Left colon (tissue), 2 donors: ENCODE data around the gene ZMYND11. TPM values are rescaled to one million over a fixed set of nuclear protein-coding genes. Genes with fewer than 3 reads are reported as not detected.
A peak's percentile ranks its signal among the peaks of the same experiment; 100 is the strongest.
"Not testable (repeated sequence)": the region's sequence is repeated elsewhere in the genome, so short reads cannot be mapped to it uniquely, and the experiment has no call there.

Experiments
- ATAC-seq: fragments of 200-7000 bp; cut with Tn5 transposase; one replicate; pipeline ENCODE4 v1.9.1; 2020; ENCODE audit warnings: mild to moderate bottlenecking, moderate library complexity
- DNase-seq, 2 donors: peaks; one replicate each; pipeline ENCODE4 v3.0.0-alpha.2; 2020
- intact Hi-C, 2 donors: fragments of 100-400 bp; cut with DNase I in 1 of 2; cut with micrococcal nuclease in 1 of 2; formaldehyde crosslinking; loops; one replicate each; pipeline versions ENCODE4 v1.11.2 to v1.14.0; 2022; cut with DNase I, micrococcal nuclease
- total RNA-seq, 2 donors: library from RNA; stranded (reverse); fragmentation: NEBNext Ultra II Directional; extraction: Animal tissue kit (Norgen Biotek cat#: 25700); gene quantifications; one replicate each; pipeline ENCODE4 v1.2.1, GENCODE V29; 2021
- donor health status: DM: no; HTN: no; CAD: no.
- donor health status: DM: yes; HTN: yes; CAD: no.

ZMYND11 gene
- total RNA-seq, 2 donors from 2014 or later: 42.7 to 54.9 TPM

DNA sequence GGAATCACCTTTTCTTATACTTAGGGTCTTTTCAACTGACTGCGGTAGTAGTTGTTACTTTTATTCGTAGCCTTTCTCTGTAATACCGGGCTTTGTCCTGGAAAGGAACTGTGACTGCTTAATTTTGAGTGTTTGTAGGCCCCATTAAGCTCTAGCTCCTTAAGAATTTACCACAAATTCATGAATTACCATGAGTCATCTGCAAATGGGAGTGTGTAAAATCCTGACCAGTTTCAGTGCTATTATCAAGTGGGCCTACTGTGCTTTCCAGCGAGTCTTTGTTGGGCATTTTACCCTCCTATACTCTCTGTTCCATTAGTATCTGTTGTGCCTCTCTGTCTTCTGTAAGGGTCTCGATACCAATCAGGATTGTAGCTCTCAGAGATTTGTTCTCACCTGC is 49.7 kb downstream of the ZMYND11 start:
- ATAC-seq: no peak
- DNase-seq: no peak
- intact Hi-C loops: no loop called here

DNA sequence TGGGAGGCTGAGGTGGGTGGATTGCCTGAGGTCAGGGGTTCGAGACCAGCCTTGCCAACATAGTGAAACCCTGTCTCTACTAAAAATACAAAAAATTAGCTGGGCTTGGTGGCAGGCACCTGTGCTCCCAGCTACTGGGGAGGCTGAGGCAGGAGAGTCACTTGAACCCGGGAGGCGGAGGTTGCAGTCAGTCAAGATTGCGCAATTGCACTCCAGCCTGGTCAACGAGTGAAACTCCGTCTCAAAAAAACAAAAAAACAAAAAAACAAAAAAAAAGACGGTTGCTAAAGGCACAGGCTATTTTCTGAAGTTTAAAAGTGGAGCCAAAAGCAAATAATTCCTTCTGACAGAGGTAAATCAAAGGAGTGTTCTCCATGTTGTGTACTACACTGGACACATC is 50.3 kb downstream of the ZMYND11 start:
- intact Hi-C loops, DNase-seq, ATAC-seq: not testable (repeated sequence)

DNA sequence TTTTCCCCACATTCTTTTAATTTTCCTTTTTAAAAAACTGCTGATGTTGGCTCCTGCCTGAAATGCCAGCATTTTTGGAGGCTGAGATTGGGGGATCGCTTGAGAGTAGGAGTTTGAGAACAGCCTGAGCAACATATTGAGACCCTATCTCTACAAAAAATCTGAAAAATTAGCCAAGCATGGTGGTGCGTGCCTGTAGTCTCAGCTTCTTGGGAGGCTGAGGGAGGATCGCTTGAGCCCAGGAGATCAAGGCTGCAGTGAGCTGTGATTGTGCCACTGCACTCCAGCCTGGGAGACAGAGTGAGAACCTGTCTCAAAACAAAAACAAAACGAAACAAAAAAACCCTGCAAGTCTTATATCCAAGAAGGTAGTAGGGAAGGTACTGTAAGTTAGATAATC is 51.7 kb downstream of the ZMYND11 start:
- intact Hi-C loops: no loop called here
- ATAC-seq (no peak), DNase-seq (no peak)

DNA sequence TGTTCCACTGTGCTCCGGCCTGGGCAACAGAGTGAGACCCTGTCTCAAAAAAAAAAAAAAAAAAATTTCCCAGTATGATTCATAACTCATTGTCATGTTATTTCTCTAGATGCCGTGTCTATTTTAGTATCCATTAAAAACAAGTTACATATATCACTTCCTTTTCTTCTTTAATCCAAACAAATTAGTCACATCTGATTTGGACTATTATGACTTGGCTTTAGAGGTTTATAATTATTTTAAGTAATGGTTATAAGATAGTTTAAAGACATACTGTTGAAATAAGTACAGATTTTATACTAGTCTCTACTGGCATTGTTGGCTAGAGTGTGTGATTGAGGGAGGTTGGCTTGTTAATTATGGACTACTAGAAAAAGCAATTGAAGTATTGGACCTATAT is 53.3 kb downstream of the ZMYND11 start:
- intact Hi-C loops: no loop called here
- DNase-seq: no peak
- no peak for ATAC-seq

DNA sequence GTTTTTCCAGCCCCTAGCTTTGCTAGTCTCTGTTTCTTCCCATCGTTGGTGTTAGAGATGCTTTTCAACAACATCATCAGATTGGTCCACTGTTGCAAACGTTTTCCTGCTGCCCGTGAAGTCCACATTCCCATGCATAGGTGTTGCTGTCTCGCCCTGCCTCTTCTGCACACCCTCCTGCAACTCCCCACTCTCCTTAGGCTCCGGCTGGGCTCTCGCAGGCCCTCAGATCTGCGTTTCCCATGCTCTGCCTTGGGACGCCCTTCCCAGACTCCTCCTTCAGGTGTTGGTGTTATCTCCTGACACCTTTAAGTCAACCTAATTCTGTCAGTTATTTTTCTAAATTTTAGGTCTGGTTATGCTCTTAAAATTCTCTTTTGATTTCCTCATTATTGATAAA is 55.0 kb downstream of the ZMYND11 start:
- no peak for DNase-seq
- intact Hi-C loops: no loop called here
- no peak for ATAC-seq

DNA sequence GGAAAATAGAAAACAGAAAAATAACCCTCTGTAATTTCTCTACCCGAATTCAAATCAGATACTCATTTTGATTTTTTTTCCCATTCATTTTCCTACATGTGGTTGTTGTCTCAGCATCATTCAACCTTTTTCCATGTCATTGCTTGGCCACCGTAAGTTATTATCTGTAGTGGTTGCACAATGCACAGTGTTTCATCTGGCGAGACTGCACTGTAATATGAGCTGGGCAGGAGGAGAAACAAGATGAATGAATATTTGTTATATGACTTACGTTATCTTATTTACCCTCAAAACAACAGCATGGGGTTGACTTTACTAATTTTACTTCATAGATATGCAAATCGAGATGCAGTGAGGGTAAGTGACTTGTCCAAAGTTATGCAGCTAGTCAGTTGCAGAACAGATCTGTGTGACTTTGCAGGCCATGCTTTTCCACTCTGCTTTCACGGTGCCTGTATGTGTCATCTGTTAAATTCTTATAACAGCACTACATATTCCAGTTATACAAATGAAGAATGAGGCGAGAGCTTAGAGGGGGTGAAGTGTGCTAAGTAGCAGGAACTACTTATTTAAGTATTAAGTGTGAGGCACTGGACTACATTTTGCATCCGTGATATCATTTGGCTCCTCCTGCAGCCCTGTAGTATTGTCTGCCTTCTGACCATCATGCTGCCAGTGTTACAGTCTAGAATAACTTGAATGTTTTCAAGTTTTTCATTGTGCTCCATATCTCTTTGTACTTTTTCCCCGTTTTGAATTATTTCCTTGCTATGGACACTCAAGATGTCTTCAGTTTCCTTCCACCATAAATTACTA is 56.7 kb downstream of the ZMYND11 start:
- no peak for DNase-seq
- no peak for ATAC-seq
- intact Hi-C loops: no loop called here

DNA sequence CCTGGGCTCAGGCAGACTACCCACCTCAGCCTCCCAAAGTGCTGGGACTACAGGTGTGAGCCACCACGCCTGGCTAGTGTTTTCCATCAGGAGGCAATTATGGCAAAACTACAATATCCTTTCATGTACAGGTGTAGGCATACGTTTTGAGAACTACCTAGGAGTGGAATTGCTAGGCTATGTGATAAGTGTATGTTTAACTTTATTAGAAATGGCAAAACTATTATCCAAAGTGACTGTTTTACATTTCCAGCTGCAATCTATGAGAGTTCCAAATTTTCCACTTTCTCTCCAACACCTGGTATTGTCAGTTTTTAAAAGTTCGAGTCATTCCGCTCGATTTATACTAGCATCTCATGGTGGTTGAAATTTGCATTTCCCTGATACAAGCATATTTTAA is 59.0 kb downstream of the ZMYND11 start:
- DNase-seq: no peak
- intact Hi-C loops: no loop called here

DNA sequence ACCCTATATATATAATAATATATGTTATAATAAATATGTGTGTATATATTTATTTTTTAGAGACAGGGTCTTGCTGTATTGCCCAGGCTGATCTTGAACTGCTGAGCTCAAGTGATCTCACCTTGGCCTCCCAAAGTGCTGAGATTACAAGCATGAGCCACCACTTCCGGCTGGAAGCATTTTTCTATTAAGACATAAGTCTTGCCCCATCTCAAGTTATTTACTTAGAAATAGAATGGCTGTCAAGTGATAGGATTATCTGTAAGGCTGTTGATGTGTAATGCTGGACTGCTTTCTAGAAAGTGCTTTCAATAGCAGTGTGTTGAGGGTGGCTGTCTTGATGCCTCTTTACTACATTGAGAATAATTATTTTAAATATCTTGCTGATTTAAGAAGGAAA is 65.2 kb downstream of the ZMYND11 start:
- ATAC-seq (no peak), DNase-seq (no peak)
- intact Hi-C loops: no loop called here

More for the DNA sequence above, 59.0 kb downstream of the ZMYND11 start:
- no peak for ATAC-seq

DNA sequence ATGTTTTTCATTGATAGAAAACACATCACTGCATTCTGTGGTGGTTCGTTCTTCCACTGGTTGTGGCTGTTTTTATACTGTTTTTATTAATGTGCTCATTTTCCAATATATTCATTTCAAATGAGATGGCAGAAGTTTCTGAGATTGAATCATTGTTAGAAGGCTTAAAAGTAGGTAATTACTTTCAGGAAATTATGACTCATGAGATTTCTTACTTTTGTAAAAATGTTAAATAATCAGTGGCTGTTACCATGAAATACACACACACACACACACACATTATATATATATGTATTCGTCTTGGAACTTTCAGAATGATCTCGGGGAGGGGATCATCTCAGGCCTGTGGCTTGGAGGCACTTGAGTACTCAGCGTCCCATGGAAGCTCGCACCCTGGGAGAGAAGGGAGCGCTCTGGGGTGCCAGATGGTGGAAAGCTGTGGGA is 66.1 kb downstream of the ZMYND11 start:
- intact Hi-C loops: no loop called here
- no peak for ATAC-seq
- DNase-seq: no peak

DNA sequence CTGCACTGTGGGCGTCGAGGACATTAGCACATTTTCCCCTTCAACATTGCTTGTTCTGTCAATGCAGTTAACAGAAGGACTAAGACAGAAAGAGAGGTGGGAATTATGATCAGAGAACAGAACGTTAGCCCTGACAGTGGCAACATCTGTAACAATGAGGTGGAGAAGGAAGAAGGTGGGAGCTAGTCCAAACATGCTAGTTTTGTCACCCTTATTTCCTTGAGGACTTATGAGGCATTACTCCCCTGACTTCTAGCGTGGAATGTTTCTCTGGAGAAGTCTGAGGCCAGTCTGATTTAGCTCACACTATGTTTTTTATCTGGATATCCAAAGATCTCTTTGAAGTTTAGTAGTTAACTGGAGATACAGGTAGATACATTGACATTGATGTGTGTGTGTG is 73.4 kb downstream of the ZMYND11 start:
- intact Hi-C loops: no loop called here
- ATAC-seq: no peak
- DNase-seq: no peak

DNA sequence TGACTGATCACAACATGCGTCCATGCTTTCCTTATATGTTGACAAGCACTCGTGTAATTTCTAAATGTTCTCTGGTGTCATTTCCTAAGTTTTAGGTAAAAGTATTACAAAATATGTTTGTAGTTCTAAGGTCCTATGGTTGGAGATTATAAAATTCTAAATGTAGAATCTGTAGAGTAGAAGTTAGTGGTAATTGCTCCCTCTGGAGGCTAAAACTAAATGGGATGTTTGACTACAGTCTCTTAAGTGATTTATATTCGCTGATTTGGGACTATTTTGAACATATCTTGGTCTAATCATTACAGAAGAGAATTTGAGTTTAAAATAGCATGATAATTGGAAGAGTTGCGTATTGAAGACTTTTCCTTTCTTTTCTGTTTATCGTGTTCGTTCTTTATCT is 74.1 kb downstream of the ZMYND11 start:
- no peak for DNase-seq
- intact Hi-C loops: no loop called here
- no peak for ATAC-seq

DNA sequence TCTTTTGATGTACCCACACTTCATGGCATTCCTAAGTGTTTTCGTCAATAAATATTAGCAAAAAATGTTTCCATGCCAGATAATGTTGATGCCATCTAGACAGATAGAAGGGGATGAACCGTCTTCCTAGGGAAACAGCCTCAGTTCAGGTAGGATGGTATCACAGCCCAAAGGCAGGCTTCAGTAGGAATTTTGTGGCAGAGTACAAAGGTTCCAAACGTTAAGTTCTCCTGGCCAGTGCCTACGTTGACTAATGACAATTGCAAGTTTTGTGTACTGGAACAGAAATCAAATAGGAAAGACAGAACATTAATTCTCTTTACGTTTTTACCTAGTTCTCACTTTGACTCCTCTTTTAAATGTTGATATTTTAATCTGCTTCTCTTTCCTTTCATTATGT is 75.0 kb downstream of the ZMYND11 start:
- DNase-seq: no peak
- intact Hi-C loops: no loop called here
- no peak for ATAC-seq

DNA sequence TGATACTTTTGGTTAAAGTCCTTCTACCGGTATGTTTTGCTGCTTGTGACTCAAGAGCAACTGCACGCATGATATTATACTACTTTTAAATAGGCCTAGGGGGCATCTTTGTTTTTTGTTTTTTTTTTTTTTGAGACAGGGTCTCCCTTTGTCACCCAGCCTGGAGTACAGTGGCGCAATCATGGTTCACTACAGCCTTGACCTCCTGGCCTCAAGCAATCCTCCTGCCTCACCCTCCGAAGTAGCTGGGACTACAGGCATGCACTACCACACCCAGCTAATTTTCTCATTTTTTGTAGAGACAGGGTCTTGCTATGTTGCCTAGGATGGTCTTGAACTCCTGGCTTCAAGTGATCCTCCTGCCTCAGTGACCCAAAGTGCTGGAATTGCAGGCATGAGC is 80.2 kb downstream of the ZMYND11 start:
- DNase-seq (no peak), ATAC-seq (no peak)
- intact Hi-C loops: no loop called here

DNA sequence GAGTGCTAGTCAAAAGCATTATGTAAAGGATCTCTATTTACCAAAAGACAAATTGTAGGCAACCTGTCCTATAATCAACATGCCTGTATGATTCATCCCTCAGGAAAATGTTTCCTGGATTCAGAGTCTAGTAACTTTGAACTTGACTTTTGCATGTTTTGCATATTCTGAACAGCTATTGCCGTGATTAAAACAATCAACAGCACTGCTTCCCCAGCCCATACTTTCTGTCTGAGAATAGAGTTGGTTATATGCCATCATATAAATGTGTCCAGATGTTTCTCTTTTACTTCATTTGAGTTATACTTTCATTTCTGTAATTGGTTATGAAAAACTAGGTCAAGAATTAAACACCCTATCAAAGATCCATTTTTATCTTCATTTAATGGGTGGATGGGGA is 83.5 kb downstream of the ZMYND11 start:
- ATAC-seq (peak; percentile 58), DNase-seq (no peak)
- intact Hi-C loops: no loop called here

DNA sequence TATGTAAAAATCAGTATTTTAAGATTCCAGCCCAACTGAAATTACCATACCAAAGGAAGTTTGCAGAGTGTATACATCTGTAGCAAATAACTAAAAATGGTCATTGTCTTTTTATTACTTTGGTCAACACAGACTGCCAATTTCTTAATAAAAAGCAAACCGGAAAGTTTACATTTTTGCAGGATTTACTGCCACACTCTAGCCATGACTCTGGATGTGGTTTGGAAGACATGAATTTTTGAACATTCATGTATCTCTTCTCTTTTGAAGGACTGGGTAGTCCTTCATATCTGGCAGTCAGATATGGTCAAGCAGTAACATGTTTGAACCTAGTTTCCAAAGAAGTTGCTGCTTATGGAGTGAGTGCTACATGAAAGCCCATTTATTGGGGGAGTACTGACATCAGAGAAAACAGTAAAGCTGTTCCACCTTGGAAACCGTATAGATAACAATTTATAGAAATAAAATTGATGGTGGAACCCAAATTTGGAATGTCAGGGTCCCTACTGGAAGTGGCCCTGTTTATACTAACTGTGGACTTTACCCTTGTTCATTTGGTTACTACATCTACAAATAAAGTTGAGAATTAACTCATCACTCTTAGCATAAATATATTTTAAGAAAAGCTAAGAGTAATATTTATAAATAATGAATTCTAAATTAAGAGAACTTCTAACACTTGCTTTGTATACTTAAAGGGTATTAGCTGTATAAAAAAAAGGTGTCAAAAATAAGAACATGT is 84.6 kb downstream of the ZMYND11 start:
- no peak for DNase-seq
- intact Hi-C loops: no loop called here
- ATAC-seq: no peak

DNA sequence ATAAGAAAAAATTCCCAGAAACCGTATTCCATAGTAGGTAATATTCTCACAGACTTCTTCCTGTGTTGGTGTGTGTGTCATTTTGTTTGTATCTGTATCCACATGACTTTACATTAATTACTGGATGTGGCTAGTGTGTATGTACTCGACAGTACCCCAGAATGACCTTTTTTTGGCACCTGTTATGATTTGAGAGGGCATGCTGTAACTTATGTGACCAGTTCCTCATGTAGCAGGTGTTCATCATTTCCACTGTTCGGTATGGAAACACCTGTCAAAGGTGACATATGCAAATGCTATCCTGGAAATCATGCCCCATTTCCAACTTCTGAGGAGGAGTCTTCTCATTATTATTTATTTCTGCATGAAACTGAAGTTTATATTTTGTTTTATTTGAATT is 89.3 kb downstream of the ZMYND11 start:
- no peak for ATAC-seq
- no peak for DNase-seq
- intact Hi-C loops: no loop called here

DNA sequence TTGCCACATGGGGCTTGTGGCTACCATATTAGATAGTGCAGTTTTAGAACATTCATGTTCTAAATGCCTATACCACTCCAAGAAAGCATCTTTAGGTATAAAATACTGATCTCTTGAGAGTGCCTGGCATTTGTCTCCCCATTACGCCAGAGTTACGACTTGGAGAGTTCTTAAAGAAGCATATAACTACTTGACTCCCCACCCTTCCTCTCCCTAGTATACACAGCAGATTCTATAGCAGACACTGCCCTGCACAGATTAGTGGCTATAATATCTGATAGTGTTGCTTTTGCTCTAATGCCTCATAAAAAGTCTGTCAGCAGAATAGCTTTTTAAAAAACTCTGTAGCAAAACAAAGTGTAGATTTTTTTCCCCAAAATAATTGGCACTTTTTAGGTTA is 90.8 kb downstream of the ZMYND11 start:
- intact Hi-C loops: no loop called here
- no peak for ATAC-seq

DNA sequence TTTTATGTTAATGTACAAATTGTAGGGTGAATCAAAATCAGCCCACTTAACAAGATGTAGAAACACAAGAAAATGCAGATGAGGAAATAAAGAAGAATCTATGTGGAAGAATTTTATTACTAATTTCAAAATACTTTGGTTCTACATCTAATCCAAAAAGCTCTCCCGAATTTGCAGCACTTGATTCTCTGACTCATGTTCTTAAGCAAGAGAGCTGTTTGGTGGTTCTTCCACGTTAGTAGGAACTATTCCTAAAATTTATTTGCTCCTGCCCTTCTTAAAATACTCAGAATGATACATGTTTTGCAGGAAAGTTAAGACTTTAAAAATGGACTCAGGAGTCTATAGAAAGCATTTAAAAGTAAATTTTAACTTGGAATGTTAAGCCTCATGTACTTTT is 91.8 kb downstream of the ZMYND11 start:
- DNase-seq (no peak), ATAC-seq (no peak)
- intact Hi-C loops: no loop called here

More for the DNA sequence above, 90.8 kb downstream of the ZMYND11 start:
- DNase-seq: no peak

DNA sequence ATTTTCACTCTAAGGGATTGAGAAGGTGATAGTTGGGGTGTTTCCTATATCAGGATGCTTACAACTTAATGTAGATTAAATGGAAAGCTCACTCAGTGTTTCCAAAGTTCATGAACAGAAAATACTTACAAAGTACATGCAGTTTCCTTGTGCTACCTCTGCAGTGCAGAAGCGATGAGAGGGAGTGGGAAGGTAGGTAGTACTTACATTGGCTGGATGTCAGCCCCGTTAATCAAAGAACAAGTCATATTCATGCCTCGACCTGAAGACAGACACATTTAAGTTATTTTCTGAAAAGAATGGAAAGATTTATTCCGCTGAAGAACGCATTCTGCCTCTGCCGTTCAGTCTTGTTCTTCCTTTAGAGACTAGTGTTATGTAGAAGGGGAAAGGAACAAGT is 93.1 kb downstream of the ZMYND11 start:
- ATAC-seq (no peak), DNase-seq (no peak)
- intact Hi-C loops: no loop called here

DNA sequence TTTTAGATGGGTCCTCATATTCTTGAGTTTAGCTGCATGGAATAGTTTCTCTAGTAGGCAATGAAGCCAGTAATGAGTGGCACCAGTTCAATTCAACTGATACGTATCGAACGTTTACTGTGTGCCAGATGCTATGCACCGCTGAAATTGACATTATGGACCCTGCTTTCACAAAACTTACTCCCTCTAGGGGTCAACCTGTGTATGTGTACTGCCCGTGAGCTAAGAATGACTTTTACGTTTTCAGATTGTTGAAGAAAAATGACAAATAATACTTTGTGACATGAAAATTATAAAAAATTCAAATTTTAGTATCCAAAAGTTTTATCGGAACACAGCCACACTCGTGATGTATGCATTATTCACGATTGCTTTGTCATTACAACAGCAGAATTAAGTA is 95.5 kb downstream of the ZMYND11 start:
- intact Hi-C loops: no loop called here
- ATAC-seq: no peak
- no peak for DNase-seq
